Panc1 (cell line): ENCODE data around the gene KIF3A. TPM values are rescaled to one million over a fixed set of nuclear protein-coding genes. Genes with fewer than 3 reads are reported as not detected.

ENCODE experiments used
- ATAC-seq: fragments of 200-7000 bp; cut with Tn5 transposase; 2 replicates; pipeline ENCODE4 v1.9.1; 2020; ENCODE audit warnings: mild to moderate bottlenecking, moderate library complexity
- BruUV-seq: library from RNA; stranded (reverse); fragments of 400-500 nt; replicated peaks from 2 replicates; lab custom pipeline; 2021; lab: Mats Ljungman, UMichigan
- CTCF ChIA-PET: fragments of 300-600 bp; sonication (Branson Sonifier 250); formaldehyde crosslinking; loops from one replicate; lab custom pipeline; 2022; ENCODE audit warnings: antibody characterized with exemption; lab: Charles Lee
- POLR2A ChIA-PET: fragments of 300-600 bp; sonication (Branson Sonifier 250); formaldehyde crosslinking; loops from one replicate; lab custom pipeline; 2022; ENCODE audit warnings: antibody characterized with exemption; lab: Charles Lee
- DNase-seq: peaks from one replicate; pipeline ENCODE4 v3.0.0-alpha.2; 2010; ENCODE audit warnings: low read depth, low spot score
- H3K27ac ChIP-seq: 2 replicates; pipeline ENCODE4 v1.5.1; 2011; ENCODE audit warnings: mild to moderate bottlenecking, low read length, inconsistent platforms
- H3K27me3 ChIP-seq: fragments of 200-500 bp; sonication (Bioruptor generic); 2 replicates; pipeline ENCODE4 v1.6.0; 2014; ENCODE audit warnings: low read length, inconsistent platforms; ENCODE audit not compliant: control insufficient read depth, insufficient read depth
- H3K36me3 ChIP-seq: fragments of 200-500 bp; sonication (Bioruptor generic); 2 replicates; pipeline ENCODE4 v1.5.1; 2014; ENCODE audit warnings: inconsistent platforms, mild to moderate bottlenecking, low read length, moderate library complexity; ENCODE audit not compliant: control insufficient read depth, insufficient read depth
- H3K4me1 ChIP-seq: 2 replicates; pipeline ENCODE4 v1.5.1; 2011; ENCODE audit warnings: inconsistent platforms, mild to moderate bottlenecking, low read length, moderate library complexity; ENCODE audit not compliant: control insufficient read depth, insufficient read depth
- H3K4me3 ChIP-seq, 2 experiments: 2 replicates each; pipeline ENCODE4 v1.5.1; 2011 to 2012; ENCODE audit warnings: low read depth in 2 of 2, low read length in 2 of 2, mild to moderate bottlenecking in 2 of 2, inconsistent platforms in 1 of 2, moderate library complexity in 1 of 2
- H3K9me3 ChIP-seq: fragments of 200-500 bp; sonication (Bioruptor generic); 2 replicates; pipeline ENCODE4 v1.5.1; 2014; ENCODE audit warnings: low read depth, mild to moderate bottlenecking, inconsistent platforms, low read length, moderate library complexity; ENCODE audit not compliant: control insufficient read depth, insufficient read depth
- POLR2AphosphoS5 ChIP-seq: IDR thresholded peaks from 2 replicates; pipeline ENCODE4 v1.6.1; 2012; ENCODE audit warnings: mild to moderate bottlenecking, low read depth, low read length, moderate library complexity
- SIN3A ChIP-seq: IDR thresholded peaks from 2 replicates; pipeline ENCODE4 v1.6.1; 2012; ENCODE audit warnings: low read depth, mild to moderate bottlenecking, low read length, moderate library complexity, borderline replicate concordance; ENCODE audit not compliant: insufficient read depth
- TCF7L2 ChIP-seq: IDR thresholded peaks from 2 replicates; pipeline ENCODE4 v1.6.1; 2011; ENCODE audit warnings: mild to moderate bottlenecking, low read depth, low read length, inconsistent platforms
- in situ Hi-C: cut with HindIII; loops from 2 replicates; pipeline ENCODE4 v1.10.0; 2016; ENCODE audit warnings: low sequenced_read_pairs, low pct_unique_long_range_greater_than_20kb
- intact Hi-C: fragments of 100-400 bp; cut with micrococcal nuclease; formaldehyde crosslinking; loops from one replicate; pipeline ENCODE4 v1.10.0; 2022; ENCODE audit not compliant: unreplicated experiment
- total RNA-seq: library from RNA; stranded (reverse); gene quantifications from one replicate; pipeline ENCODE4 v1.2.1, GENCODE V29; 2021; ENCODE audit not compliant: unreplicated experiment
- TF ChIP-seq, protein P1 (sequence below): fragments of 450-650 bp; IDR thresholded peaks from 2 replicates; pipeline ENCODE4 v1.5.1; 2017; ENCODE audit warnings: mild to moderate bottlenecking
- TF ChIP-seq, protein P2 (sequence below), 2 experiments: IDR thresholded peaks; 2 replicates each; pipeline ENCODE4 v1.6.1; 2011 to 2012; ENCODE audit warnings: low read depth in 2 of 2, control low read depth in 1 of 2, low read length in 1 of 2, mild to moderate bottlenecking in 1 of 2, moderate library complexity in 1 of 2; ENCODE audit not compliant: insufficient read depth in 1 of 2

Gene KIF3A
- total RNA-seq, 1 experiment from 2014 or later: 17.1 TPM

DNA sequence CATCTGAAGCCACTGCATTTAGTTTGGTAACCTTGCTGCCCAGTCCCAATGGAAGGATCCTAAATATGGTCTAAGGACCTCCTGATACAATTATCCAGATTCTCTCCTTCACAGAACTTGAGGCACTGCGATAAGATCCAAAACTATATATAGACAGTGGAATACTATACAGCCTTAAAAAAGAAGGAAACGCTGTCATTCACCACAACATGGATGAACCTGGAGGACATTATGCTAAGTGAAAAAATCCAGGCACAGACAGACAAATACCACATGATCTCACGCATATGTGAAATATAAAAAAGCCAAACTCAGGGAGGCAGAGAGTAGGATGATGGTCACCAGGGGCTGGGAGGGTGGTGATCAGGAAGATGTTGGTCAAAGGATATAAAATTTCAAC, 66.3 kb downstream of the KIF3A start:
- intact Hi-C loops (no loop called here), in situ Hi-C loops (no loop called here)
- no peak for ATAC-seq
- DNase-seq: no peak
- H3K36me3 ChIP-seq: no peaks in the 10 kb centered on the region
- BruUV-seq: no TSS peak
- POLR2A ChIA-PET: interaction anchor here (0.6 kb wide), 1 partner anchor 24 kb away, joined by 3 read pairs; no protein-coding TSS in a partner anchor
- H3K27me3 ChIP-seq: no peaks in the 10 kb centered on the region
- H3K27ac ChIP-seq: no peak overlapping the region
- CTCF ChIA-PET: no interaction called here
- no peak overlapping the region for H3K4me3 ChIP-seq
- H3K4me1 ChIP-seq: peaks cover 12% of the 10 kb centered on the region
- H3K9me3 ChIP-seq: no peaks in the 10 kb centered on the region
- TF ChIP-seq POLR2AphosphoS5 (no peak), SIN3A (no peak), TCF7L2 (no peak)
- TF ChIP-seq, protein P1, sequence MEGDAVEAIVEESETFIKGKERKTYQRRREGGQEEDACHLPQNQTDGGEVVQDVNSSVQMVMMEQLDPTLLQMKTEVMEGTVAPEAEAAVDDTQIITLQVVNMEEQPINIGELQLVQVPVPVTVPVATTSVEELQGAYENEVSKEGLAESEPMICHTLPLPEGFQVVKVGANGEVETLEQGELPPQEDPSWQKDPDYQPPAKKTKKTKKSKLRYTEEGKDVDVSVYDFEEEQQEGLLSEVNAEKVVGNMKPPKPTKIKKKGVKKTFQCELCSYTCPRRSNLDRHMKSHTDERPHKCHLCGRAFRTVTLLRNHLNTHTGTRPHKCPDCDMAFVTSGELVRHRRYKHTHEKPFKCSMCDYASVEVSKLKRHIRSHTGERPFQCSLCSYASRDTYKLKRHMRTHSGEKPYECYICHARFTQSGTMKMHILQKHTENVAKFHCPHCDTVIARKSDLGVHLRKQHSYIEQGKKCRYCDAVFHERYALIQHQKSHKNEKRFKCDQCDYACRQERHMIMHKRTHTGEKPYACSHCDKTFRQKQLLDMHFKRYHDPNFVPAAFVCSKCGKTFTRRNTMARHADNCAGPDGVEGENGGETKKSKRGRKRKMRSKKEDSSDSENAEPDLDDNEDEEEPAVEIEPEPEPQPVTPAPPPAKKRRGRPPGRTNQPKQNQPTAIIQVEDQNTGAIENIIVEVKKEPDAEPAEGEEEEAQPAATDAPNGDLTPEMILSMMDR: no peak
- TF ChIP-seq, protein P2, sequence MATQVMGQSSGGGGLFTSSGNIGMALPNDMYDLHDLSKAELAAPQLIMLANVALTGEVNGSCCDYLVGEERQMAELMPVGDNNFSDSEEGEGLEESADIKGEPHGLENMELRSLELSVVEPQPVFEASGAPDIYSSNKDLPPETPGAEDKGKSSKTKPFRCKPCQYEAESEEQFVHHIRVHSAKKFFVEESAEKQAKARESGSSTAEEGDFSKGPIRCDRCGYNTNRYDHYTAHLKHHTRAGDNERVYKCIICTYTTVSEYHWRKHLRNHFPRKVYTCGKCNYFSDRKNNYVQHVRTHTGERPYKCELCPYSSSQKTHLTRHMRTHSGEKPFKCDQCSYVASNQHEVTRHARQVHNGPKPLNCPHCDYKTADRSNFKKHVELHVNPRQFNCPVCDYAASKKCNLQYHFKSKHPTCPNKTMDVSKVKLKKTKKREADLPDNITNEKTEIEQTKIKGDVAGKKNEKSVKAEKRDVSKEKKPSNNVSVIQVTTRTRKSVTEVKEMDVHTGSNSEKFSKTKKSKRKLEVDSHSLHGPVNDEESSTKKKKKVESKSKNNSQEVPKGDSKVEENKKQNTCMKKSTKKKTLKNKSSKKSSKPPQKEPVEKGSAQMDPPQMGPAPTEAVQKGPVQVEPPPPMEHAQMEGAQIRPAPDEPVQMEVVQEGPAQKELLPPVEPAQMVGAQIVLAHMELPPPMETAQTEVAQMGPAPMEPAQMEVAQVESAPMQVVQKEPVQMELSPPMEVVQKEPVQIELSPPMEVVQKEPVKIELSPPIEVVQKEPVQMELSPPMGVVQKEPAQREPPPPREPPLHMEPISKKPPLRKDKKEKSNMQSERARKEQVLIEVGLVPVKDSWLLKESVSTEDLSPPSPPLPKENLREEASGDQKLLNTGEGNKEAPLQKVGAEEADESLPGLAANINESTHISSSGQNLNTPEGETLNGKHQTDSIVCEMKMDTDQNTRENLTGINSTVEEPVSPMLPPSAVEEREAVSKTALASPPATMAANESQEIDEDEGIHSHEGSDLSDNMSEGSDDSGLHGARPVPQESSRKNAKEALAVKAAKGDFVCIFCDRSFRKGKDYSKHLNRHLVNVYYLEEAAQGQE (IDR thresholded peaks at IDR 0.05; ENCODE audit: insufficient read depth in 1 of 2, low read depth in 2 of 2, low read length in 1 of 2): no peak

DNA sequence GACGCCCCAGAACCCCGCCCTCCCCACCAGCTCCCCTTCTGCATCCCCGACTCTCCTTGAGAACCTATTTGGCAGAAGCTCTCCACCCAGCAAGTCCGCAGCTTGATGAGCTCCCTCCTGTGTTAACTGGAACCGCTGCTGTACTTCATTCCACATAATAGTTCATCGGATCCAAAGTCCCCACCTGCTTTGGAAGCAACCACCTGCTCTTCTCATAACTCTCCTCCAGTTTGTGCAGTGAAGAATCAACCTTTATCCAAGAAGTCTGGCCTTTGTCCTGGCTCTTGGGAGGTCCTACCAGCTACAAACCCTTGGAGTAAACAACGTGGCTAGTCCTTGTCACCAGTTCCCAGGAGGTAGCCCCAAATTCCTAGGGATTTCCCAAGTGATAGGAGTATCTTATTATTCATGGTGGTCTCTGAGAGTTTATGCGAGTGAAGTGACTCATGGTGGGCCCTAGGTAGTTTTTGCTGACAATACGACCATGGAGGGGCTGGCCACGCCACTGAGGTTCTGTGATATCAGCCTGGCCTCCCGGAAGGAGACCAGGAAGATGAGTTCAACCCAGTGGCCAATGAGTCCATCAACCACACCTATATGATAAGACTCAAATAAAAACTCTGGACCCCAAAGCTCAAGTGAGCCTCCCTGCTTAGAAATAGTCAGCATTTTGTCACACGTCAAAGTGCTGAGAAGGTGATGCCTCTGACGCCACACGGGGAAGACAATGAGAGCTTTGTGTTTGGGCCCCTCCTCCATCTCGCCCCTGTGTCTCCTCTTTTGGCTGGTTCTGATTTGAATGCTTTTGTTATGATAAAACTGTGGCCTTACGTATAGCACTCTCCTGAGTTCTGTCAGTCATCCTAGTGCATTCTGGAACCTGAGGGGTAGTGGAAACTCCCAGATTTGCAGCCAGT, 67.1 kb downstream of the KIF3A start:
- in situ Hi-C loops: no loop called here
- ATAC-seq: no peak
- H3K9me3 ChIP-seq: no peaks in the 10 kb centered on the region
- no TSS peak for BruUV-seq
- intact Hi-C loops: no loop called here
- H3K4me1 ChIP-seq: peaks cover 11% of the 10 kb centered on the region
- no peak overlapping the region for H3K27ac ChIP-seq
- no peaks in the 10 kb centered on the region for H3K36me3 ChIP-seq
- no peaks in the 10 kb centered on the region for H3K27me3 ChIP-seq
- TF ChIP-seq, protein P1: no peak
- TF ChIP-seq, protein P2 (IDR thresholded peaks at IDR 0.05; ENCODE audit: insufficient read depth in 1 of 2, low read depth in 2 of 2, low read length in 1 of 2): no peak
- TF ChIP-seq SIN3A (no peak), POLR2AphosphoS5 (no peak), TCF7L2 (no peak)
- DNase-seq: no peak
- CTCF ChIA-PET: no interaction called here
- POLR2A ChIA-PET: interaction anchor here (0.5 to 0.6 kb wide), 2 partner anchors 24 to 121 kb away, joined by 3 to 6 read pairs; no protein-coding TSS in a partner anchor
- no peak overlapping the region for H3K4me3 ChIP-seq
